A673 (cell line): ENCODE measurements around the gene TMEM184A.

ENCODE experiments used
- CTCF ChIP-seq: fragments of 300-800, 200-600 bp; sonication (generic); conservative IDR thresholded peaks from 2 replicates; pipeline ENCODE4 v1.5.1; 2017; ENCODE audit warnings: low read depth, mild to moderate bottlenecking, antibody characterized with exemption, low read length, moderate library complexity, mixed read lengths
- EZH2 ChIP-seq: fragments of 200-600 bp; sonication (generic); IDR thresholded peaks from 2 replicates; pipeline ENCODE4 v1.6.1; 2017; ENCODE audit warnings: borderline replicate concordance, low read depth, mild to moderate bottlenecking, mixed read lengths, antibody characterized with exemption, low read length; ENCODE audit not compliant: poor library complexity, severe bottlenecking

GRCh38 chr7:1531263-1531978 is 24.6 kb downstream of the TMEM184A start:
- TF ChIP-seq CTCF (no peak), EZH2 (no peak)
